Glutamatergic neuron (in vitro differentiated cells): Measurements from ENCODE around the gene SRRT. TPM values are rescaled to one million over a fixed set of nuclear protein-coding genes. Genes with fewer than 3 reads are reported as not detected.
A peak's percentile ranks its signal among the peaks of the same experiment; 100 is the strongest.

Experiments used
- DNase-seq: peaks from one replicate; pipeline ENCODE4 v3.0.0; 2022
- H3K27ac Mint-ChIP-seq: one replicate; pipeline ENCODE4 v1.8.0; 2020; ENCODE audit warnings: mild to moderate bottlenecking, mixed read lengths, inconsistent platforms; ENCODE audit not compliant: unreplicated experiment
- H3K27me3 Mint-ChIP-seq: one replicate; pipeline ENCODE4 v1.8.0; 2020; ENCODE audit warnings: mild to moderate bottlenecking, moderate library complexity, mixed read lengths, inconsistent platforms; ENCODE audit not compliant: unreplicated experiment
- H3K36me3 Mint-ChIP-seq: one replicate; pipeline ENCODE4 v1.8.0; 2020; ENCODE audit warnings: mild to moderate bottlenecking, mixed read lengths, inconsistent platforms; ENCODE audit not compliant: unreplicated experiment
- H3K4me1 Mint-ChIP-seq: one replicate; pipeline ENCODE4 v1.8.0; 2020; ENCODE audit warnings: mild to moderate bottlenecking, low read depth, mixed read lengths, inconsistent platforms; ENCODE audit not compliant: unreplicated experiment
- H3K4me3 Mint-ChIP-seq: one replicate; pipeline ENCODE4 v1.8.0; 2020; ENCODE audit warnings: mild to moderate bottlenecking, mixed read lengths, inconsistent platforms; ENCODE audit not compliant: unreplicated experiment
- H3K9me3 Mint-ChIP-seq: one replicate; pipeline ENCODE4 v1.8.0; 2020; ENCODE audit warnings: mild to moderate bottlenecking, moderate library complexity, mixed read lengths, inconsistent platforms; ENCODE audit not compliant: unreplicated experiment
- CTCF ChIP-seq: fragments of 200-600 bp; sonication (generic); IDR thresholded peaks from one replicate; pipeline ENCODE4 v1.5.0; 2021; ENCODE audit not compliant: partially characterized antibody, unreplicated experiment
- total RNA-seq: library from RNA; stranded (reverse); fragmentation: NEBNext Ultra II Directional; extraction: Animal tissue kit (Norgen Biotek cat#: 25700); gene quantifications from one replicate; pipeline ENCODE4 v1.2.1, GENCODE V29; 2021; ENCODE audit not compliant: unreplicated experiment

The SRRT gene
- total RNA-seq, 1 donor from 2014 or later: 213 TPM

GRCh38 chr7:100855515-100855914, 19.4 kb upstream of the SRRT start:
- no peak for TF ChIP-seq CTCF
- no peak for DNase-seq
- Mint-ChIP-seq H3K4me1 (no peaks in the 10 kb centered on the region), H3K4me3 (no peak overlapping the region), H3K9me3 (peaks cover 1% of the 10 kb centered on the region), H3K27me3 (peaks cover 4% of the 10 kb centered on the region), H3K36me3 (no peaks in the 10 kb centered on the region), H3K27ac (no peak overlapping the region)

- Mint-ChIP-seq H3K4me1 (no peaks in the 10 kb centered on the region), H3K4me3 (no peak overlapping the region), H3K27ac (no peak overlapping the region), H3K9me3 (peaks cover 1% of the 10 kb centered on the region), H3K27me3 (peaks cover 6% of the 10 kb centered on the region), H3K36me3 (no peaks in the 10 kb centered on the region)
- no peak for DNase-seq
- no peak for TF ChIP-seq CTCF
Observed at GRCh38 chr7:100856871-100857282, 18.0 kb upstream of the SRRT start.

GRCh38 chr7:100859856-100860255, 15.0 kb upstream of the SRRT start:
- no peak for TF ChIP-seq CTCF
- H3K27ac Mint-ChIP-seq: peak overlapping the region; percentile 16
- no peak overlapping the region for H3K4me3 Mint-ChIP-seq
- no peaks in the 10 kb centered on the region for H3K4me1 Mint-ChIP-seq
- no peak for DNase-seq
- peaks cover 7% of the 10 kb centered on the region for H3K27me3 Mint-ChIP-seq
- H3K9me3 Mint-ChIP-seq: no peaks in the 10 kb centered on the region
- H3K36me3 Mint-ChIP-seq: no peaks in the 10 kb centered on the region

GRCh38 chr7:100860702-100861615, 13.9 kb upstream of the SRRT start:
- Mint-ChIP-seq H3K27me3 (peaks cover 7% of the 10 kb centered on the region), H3K4me1 (no peaks in the 10 kb centered on the region), H3K27ac (no peak overlapping the region), H3K4me3 (no peak overlapping the region), H3K36me3 (no peaks in the 10 kb centered on the region), H3K9me3 (peaks cover 3% of the 10 kb centered on the region)
- TF ChIP-seq CTCF: no peak
- no peak for DNase-seq

GRCh38 chr7:100861616-100861985, 13.3 kb upstream of the SRRT start:
- no peaks in the 10 kb centered on the region for H3K4me1 Mint-ChIP-seq
- DNase-seq: no peak
- no peaks in the 10 kb centered on the region for H3K36me3 Mint-ChIP-seq
- peaks cover 3% of the 10 kb centered on the region for H3K9me3 Mint-ChIP-seq
- no peak for TF ChIP-seq CTCF
- H3K4me3 Mint-ChIP-seq: no peak overlapping the region
- H3K27ac Mint-ChIP-seq: no peak overlapping the region
- H3K27me3 Mint-ChIP-seq: peaks cover 7% of the 10 kb centered on the region
